Duodenal mucosa (tissue), 2 donors: Measurements from ENCODE around the gene LRRC38.

Experiments
- H3K27ac ChIP-seq: one replicate; pipeline ENCODE4 v1.7.0; 2013; ENCODE audit warnings: low read depth, low read length
- H3K27me3 ChIP-seq, 2 donors: one replicate each; pipeline ENCODE4 v1.7.0; 2013; ENCODE audit warnings: low read length in 2 of 2, control low read depth in 1 of 2; ENCODE audit not compliant: insufficient read depth in 2 of 2, control insufficient read depth in 1 of 2
- H3K36me3 ChIP-seq, 2 donors: one replicate each; pipeline ENCODE4 v1.7.0; 2013; ENCODE audit warnings: low read length in 2 of 2, control low read depth in 1 of 2; ENCODE audit not compliant: insufficient read depth in 2 of 2, control insufficient read depth in 1 of 2
- H3K4me1 ChIP-seq, 2 donors: one replicate each; pipeline ENCODE4 v1.7.0; 2013; ENCODE audit warnings: low read length in 2 of 2, control low read depth in 1 of 2; ENCODE audit not compliant: insufficient read depth in 2 of 2, control insufficient read depth in 1 of 2
- H3K4me3 ChIP-seq, 2 donors: one replicate each; pipeline ENCODE4 v1.7.0; 2013; ENCODE audit warnings: low read length in 2 of 2, low read depth in 1 of 2
- H3K9ac ChIP-seq, 2 donors: one replicate each; pipeline ENCODE4 v1.7.0; 2013; ENCODE audit warnings: low read length in 2 of 2, low read depth in 1 of 2
- H3K9me3 ChIP-seq, 2 donors: one replicate each; pipeline ENCODE4 v1.7.0; 2013; ENCODE audit warnings: low read length in 2 of 2, control low read depth in 1 of 2; ENCODE audit not compliant: control insufficient read depth in 1 of 2

The LRRC38 gene

GRCh38 chr1:13544221-13544556 lies 30.4 kb upstream of the LRRC38 start:
- Histone ChIP-seq H3K36me3 (no peaks in the 10 kb centered on the region), H3K27me3 (no peaks in the 10 kb centered on the region), H3K27ac (no peak overlapping the region), H3K4me3 (no peak overlapping the region), H3K4me1 (no peaks in the 10 kb centered on the region), H3K9me3 (no peaks in the 10 kb centered on the region), H3K9ac (no peak overlapping the region)

DNA sequence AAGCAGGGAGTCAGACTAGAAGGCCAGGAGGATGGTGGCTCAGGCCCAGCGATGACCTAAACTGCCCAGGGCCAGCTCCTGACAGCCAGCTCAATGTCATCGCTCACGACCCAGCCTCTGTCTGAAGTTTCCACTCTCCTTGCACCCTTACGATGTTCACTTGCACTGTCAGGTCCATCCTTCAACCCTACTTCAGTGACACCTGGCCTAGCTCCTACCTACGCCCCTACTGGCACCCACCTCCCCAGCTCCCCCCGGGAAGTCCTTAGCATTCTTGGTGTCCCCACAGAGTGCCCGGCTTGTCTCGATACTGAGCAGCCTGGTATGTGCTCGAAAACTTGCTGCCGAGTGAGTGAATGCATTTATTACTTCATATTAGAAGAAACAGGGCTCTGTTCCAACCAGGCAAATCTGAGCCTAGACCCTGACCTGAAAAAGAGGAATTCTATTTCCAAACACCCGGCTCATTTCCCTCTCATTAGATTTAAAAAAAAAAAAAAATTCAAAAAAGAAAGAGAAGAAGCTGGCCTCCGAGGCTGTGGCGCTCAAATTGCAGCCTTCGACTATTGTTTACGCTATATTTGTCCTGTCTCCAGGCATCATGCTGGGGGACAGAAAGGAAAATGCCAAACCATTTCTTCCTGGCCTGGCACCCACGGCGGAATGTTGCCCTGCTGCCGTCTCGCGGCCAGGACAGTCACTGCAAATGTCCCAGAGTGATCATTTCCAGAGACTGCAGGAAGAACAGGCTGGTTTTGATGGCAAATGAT lies 29.8 kb upstream of the LRRC38 start:
- no peak overlapping the region for H3K4me3 ChIP-seq

GRCh38 chr1:13541435-13542215 lies 27.8 kb upstream of the LRRC38 start:
- Histone ChIP-seq H3K36me3 (no peaks in the 10 kb centered on the region), H3K4me1 (no peaks in the 10 kb centered on the region), H3K27ac (no peak overlapping the region), H3K27me3 (peaks cover 0 to 1% of the 10 kb centered on the region in 2 donors), H3K9ac (no peak overlapping the region), H3K4me3 (no peak overlapping the region), H3K9me3 (no peaks in the 10 kb centered on the region)

More for the DNA sequence above, 29.8 kb upstream of the LRRC38 start:
- Histone ChIP-seq H3K4me1 (no peaks in the 10 kb centered on the region), H3K36me3 (no peaks in the 10 kb centered on the region), H3K27me3 (no peaks in the 10 kb centered on the region), H3K9me3 (no peaks in the 10 kb centered on the region), H3K27ac (no peak overlapping the region), H3K9ac (no peak overlapping the region)

DNA sequence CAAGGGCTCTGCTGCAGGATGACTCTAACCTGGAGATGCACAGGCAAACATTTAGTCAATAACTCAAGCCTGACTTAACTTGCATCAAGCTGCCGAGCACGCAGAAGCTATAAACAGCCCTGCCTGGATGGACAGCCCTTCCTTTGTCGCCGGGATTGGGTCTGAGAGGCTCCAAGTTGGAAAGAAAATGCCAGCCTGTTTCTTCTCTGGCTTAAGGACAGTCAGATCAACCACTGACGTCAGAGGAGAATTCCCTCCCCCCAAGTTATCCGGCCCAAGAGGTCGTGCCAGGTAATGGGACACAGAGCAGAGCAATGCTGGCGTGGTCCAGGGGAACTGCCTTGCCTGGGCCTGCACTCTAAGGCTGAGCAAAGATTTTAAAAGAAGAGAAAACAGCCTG lies 27.1 kb upstream of the LRRC38 start:
- peaks cover 0 to 3% of the 10 kb centered on the region in 2 donors for H3K27me3 ChIP-seq
- no peaks in the 10 kb centered on the region for H3K9me3 ChIP-seq
- H3K9ac ChIP-seq = no peak overlapping the region
- H3K4me1 ChIP-seq = no peaks in the 10 kb centered on the region
- H3K36me3 ChIP-seq = no peaks in the 10 kb centered on the region
- no peak overlapping the region for H3K27ac ChIP-seq
- H3K4me3 ChIP-seq = no peak overlapping the region

DNA sequence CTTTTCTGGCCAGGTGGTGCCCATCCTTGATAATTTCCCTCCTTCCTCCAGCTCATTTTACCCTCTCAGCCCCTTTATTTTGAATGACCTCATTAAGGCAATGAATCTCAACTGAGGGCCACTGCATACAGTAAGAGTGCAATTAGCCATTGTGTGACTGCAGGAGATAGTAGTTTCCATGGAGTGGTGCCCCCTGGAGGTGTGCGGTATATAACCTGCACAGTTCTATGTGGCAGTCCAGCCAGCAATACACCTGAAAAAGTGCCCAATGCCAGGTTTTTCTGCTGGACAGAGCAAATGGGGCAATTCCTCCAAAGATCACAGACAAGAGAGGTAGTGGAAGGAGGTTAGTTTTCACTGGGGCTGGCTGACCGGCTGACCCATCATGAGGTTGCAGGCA lies 25.9 kb upstream of the LRRC38 start:
- H3K36me3 ChIP-seq = no peaks in the 10 kb centered on the region
- peaks cover 0 to 3% of the 10 kb centered on the region in 2 donors for H3K27me3 ChIP-seq
- H3K9ac ChIP-seq = no peak overlapping the region
- H3K4me3 ChIP-seq = no peak overlapping the region
- H3K27ac ChIP-seq = no peak overlapping the region
- H3K9me3 ChIP-seq = no peaks in the 10 kb centered on the region
- no peaks in the 10 kb centered on the region for H3K4me1 ChIP-seq

GRCh38 chr1:13538832-13539231 lies 25.0 kb upstream of the LRRC38 start:
- H3K27me3 ChIP-seq = peaks cover 0 to 3% of the 10 kb centered on the region in 2 donors

DNA sequence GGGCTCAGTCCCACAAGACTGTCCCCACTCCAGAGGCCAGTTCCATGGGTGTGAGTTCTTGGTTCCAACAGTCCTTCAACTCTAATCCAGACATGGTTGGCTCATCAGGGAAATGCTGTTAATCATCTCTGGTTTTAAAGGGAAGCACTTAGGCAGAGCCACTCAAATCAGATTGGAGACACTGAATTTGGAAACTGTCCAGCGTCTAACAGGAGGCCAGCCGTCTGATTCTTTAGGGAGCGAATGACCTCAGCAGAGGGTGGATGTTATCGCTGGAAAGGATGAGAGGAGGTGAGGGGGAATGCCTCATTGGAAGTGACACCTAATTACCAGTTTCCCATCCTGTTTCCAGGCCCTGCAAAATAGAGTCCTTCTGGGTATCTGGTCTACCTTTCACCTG lies 22.8 kb upstream of the LRRC38 start:
- no peaks in the 10 kb centered on the region for H3K4me1 ChIP-seq
- no peak overlapping the region for H3K4me3 ChIP-seq
- H3K9ac ChIP-seq = no peak overlapping the region
- no peak overlapping the region for H3K27ac ChIP-seq
- H3K9me3 ChIP-seq = no peaks in the 10 kb centered on the region
- H3K27me3 ChIP-seq = peaks cover 0 to 3% of the 10 kb centered on the region in 2 donors
- H3K36me3 ChIP-seq = no peaks in the 10 kb centered on the region

More at GRCh38 chr1:13538832-13539231, 25.0 kb upstream of the LRRC38 start:
- H3K4me1 ChIP-seq = no peaks in the 10 kb centered on the region
- no peak overlapping the region for H3K9ac ChIP-seq
- H3K9me3 ChIP-seq = no peaks in the 10 kb centered on the region
- H3K27ac ChIP-seq = no peak overlapping the region
- no peak overlapping the region for H3K4me3 ChIP-seq
- H3K36me3 ChIP-seq = no peaks in the 10 kb centered on the region

DNA sequence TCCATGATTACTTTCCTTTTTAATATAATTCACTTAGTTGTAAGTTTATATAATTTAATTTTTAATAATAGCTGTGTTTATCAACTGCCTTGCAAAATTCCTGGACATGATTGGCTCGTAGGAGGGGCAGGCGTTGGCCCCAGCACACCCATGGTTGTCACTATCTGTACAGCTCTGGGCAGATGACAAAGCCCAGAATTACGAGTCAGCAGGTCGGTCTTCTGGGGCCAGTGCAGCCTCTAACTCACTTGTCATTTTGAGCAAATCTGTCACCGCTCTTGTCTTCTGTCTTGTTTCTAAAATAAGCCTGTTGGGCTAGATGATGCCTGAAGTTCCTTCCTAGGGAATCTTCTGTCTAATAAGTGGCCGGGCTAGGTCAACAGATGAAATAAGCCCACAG lies 21.4 kb upstream of the LRRC38 start:
- H3K36me3 ChIP-seq = no peaks in the 10 kb centered on the region
- no peaks in the 10 kb centered on the region for H3K9me3 ChIP-seq
- H3K9ac ChIP-seq = no peak overlapping the region
- H3K4me3 ChIP-seq = no peak overlapping the region
- H3K27me3 ChIP-seq = peaks cover 0 to 3% of the 10 kb centered on the region in 2 donors
- no peak overlapping the region for H3K27ac ChIP-seq
- H3K4me1 ChIP-seq = no peaks in the 10 kb centered on the region

DNA sequence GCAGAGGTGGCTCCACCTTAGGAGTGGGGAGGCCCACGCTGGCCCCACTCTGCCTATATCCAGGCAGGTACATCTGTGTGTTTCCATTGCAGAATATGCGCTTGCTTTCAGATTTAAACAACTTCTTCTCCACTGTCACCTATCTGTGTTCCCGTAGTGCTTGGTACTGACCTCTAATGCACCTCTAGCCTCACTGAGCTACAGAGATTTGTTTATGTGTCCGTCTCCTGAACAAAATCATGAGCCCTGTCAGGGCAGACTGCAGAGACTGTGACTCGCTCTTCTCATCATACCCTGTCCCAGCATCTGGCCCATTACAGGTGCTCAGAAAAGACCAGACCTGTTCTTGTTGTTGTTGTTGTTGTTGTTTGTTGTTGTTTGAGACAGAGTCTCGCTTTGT lies 14.5 kb upstream of the LRRC38 start:
- no peaks in the 10 kb centered on the region for H3K27me3 ChIP-seq
- H3K36me3 ChIP-seq = no peaks in the 10 kb centered on the region
- H3K9me3 ChIP-seq = peaks cover 0 to 4% of the 10 kb centered on the region in 2 donors
- H3K4me1 ChIP-seq = no peaks in the 10 kb centered on the region
- H3K4me3 ChIP-seq = no peak overlapping the region
- H3K9ac ChIP-seq = no peak overlapping the region
- H3K27ac ChIP-seq = no peak overlapping the region

- no peaks in the 10 kb centered on the region for H3K4me1 ChIP-seq
- H3K27me3 ChIP-seq = peaks cover 0 to 2% of the 10 kb centered on the region in 2 donors
- no peak overlapping the region for H3K4me3 ChIP-seq
- no peak overlapping the region for H3K9ac ChIP-seq
- no peak overlapping the region for H3K27ac ChIP-seq
- H3K36me3 ChIP-seq = no peaks in the 10 kb centered on the region
- H3K9me3 ChIP-seq = peaks cover 0 to 7% of the 10 kb centered on the region in 2 donors
Observed at GRCh38 chr1:13523780-13524477, 10.1 kb upstream of the LRRC38 start.
